HepG2 (cell line): ENCODE data around the gene SLC13A3. TPM values are rescaled to one million over a fixed set of nuclear protein-coding genes. Genes with fewer than 3 reads are reported as not detected.

Experiments used
- ARID5B ChIP-seq: IDR thresholded peaks from 2 replicates; pipeline ENCODE4 v1.4.0; 2020; ENCODE audit warnings: mild to moderate bottlenecking, missing genetic modification reagents
- BCLAF1 ChIP-seq: fragments of 450-650 bp; IDR thresholded peaks from 2 replicates; pipeline ENCODE4 v1.6.1; 2017; ENCODE audit warnings: mild to moderate bottlenecking
- FOXA3 ChIP-seq: IDR thresholded peaks from 2 replicates; pipeline ENCODE4 v1.6.1; 2016; ENCODE audit warnings: missing genetic modification reagents, missing compliant biosample characterization
- FOXC1 ChIP-seq: sonication (generic); formaldehyde crosslinking; IDR thresholded peaks from 2 replicates; pipeline ENCODE4 v1.8.0; 2022; ENCODE audit warnings: mild to moderate bottlenecking, missing genetic modification reagents, borderline replicate concordance
- HMG20B ChIP-seq: conservative IDR thresholded peaks from 2 replicates; pipeline ENCODE4 v1.6.1; 2016; ENCODE audit warnings: missing genetic modification reagents, missing compliant biosample characterization
- NR3C1 ChIP-seq: sonication (generic); formaldehyde crosslinking; IDR thresholded peaks from 2 replicates; pipeline ENCODE4 v1.4.0; 2020; ENCODE audit warnings: missing genetic modification reagents
- PHF20 ChIP-seq: sonication (generic); formaldehyde crosslinking; IDR thresholded peaks from 2 replicates; pipeline ENCODE4 v1.5.0; 2020; ENCODE audit warnings: mild to moderate bottlenecking, missing genetic modification reagents
- PRPF4 ChIP-seq: fragments of 200-400 bp; formaldehyde crosslinking; IDR thresholded peaks from 2 replicates; pipeline ENCODE4 v1.6.1; 2016; ENCODE audit warnings: low read length, low read depth; ENCODE audit not compliant: poor library complexity, severe bottlenecking
- SP5 ChIP-seq: IDR thresholded peaks from 2 replicates; pipeline ENCODE4 v1.6.1; 2016; ENCODE audit warnings: low read depth, borderline replicate concordance
- YEATS2 ChIP-seq: sonication (generic); formaldehyde crosslinking; IDR thresholded peaks from 2 replicates; pipeline ENCODE4 v1.4.0; 2020; ENCODE audit warnings: missing genetic modification reagents, borderline replicate concordance
- ZBTB8A ChIP-seq: sonication (generic); formaldehyde crosslinking; IDR thresholded peaks from 2 replicates; pipeline ENCODE4 v1.4.0; 2020; ENCODE audit warnings: mild to moderate bottlenecking, low read depth, missing genetic modification reagents, borderline replicate concordance
- ZKSCAN1 ChIP-seq: fragments of 150-350 bp; IDR thresholded peaks from 2 replicates; pipeline ENCODE4 v1.6.1; 2014; ENCODE audit warnings: low read length
- ZNF552 ChIP-seq: sonication (generic); formaldehyde crosslinking; IDR thresholded peaks from 2 replicates; pipeline ENCODE4 v1.9.0; 2022; ENCODE audit warnings: missing genetic modification reagents, mild to moderate bottlenecking, borderline replicate concordance
- ZNF563 ChIP-seq: sonication (generic); formaldehyde crosslinking; IDR thresholded peaks from 2 replicates; pipeline ENCODE4 v1.8.0; 2022; ENCODE audit warnings: mild to moderate bottlenecking, moderate library complexity, missing genetic modification reagents
- ZNF639 ChIP-seq: conservative IDR thresholded peaks from 2 replicates; pipeline ENCODE4 v1.6.1; 2018; ENCODE audit warnings: missing genetic modification reagents
- ZNF780A ChIP-seq: sonication (generic); formaldehyde crosslinking; IDR thresholded peaks from 2 replicates; pipeline ENCODE4 v1.8.0; 2022; ENCODE audit warnings: mild to moderate bottlenecking, missing genetic modification reagents, moderate library complexity
- ZNF784 ChIP-seq: sonication (generic); formaldehyde crosslinking; IDR thresholded peaks from 2 replicates; pipeline ENCODE4 v1.5.1; 2020; ENCODE audit warnings: missing genetic modification reagents, mild to moderate bottlenecking, borderline replicate concordance
- ZNF839 ChIP-seq: sonication (generic); formaldehyde crosslinking; IDR thresholded peaks from 2 replicates; pipeline ENCODE4 v1.4.0; 2020; ENCODE audit warnings: missing genetic modification reagents, mild to moderate bottlenecking, borderline replicate concordance
- ZSCAN29 ChIP-seq: sonication (generic); formaldehyde crosslinking; conservative IDR thresholded peaks from 2 replicates; pipeline ENCODE4 v1.4.0; 2020; ENCODE audit warnings: mild to moderate bottlenecking, missing genetic modification reagents
- polyA plus RNA-seq, 8 experiments: library from polyadenylated mRNA; depleted of rRNA in 3 of 8; stranded (reverse) in 7 of 8; unstranded in 1 of 8; fragments of >200 nt; fragmentation: Illumina TruSeq in 4 of 8; extraction: Trizol in 4 of 8; gene quantifications; 2 replicates each; pipeline versions ENCODE4 v1.2.1 to v1.2.3, GENCODE V29; 2011 to 2016; ENCODE audit warnings: low read depth in 4 of 8, missing spikeins in 1 of 8, mixed read lengths in 1 of 8; ENCODE audit not compliant: insufficient read depth in 1 of 8
- total RNA-seq, 5 experiments: library from RNA; depleted of rRNA; stranded (reverse); fragments of >200 nt; fragmentation: Illumina TruSeq; extraction: Trizol; gene quantifications; 2 replicates each; pipeline ENCODE4 v1.2.3, GENCODE V29; 2016; ENCODE audit warnings: low read depth in 1 of 5

SLC13A3 gene
- total and polyA plus RNA-seq, 2 of the 13 experiments (the other 11 are each of a cell fraction or from before 2014, with no cell fraction given), result 66.5 to 76.0 TPM

- no peak for TF ChIP-seq ZNF784 (CRISPR knock-in tag)
- TF ChIP-seq ZSCAN29 (CRISPR knock-in tag), result 0 out of 2 replicates have a peak, but pooled peaks have one; percentile 41
- TF ChIP-seq ZNF839 (CRISPR knock-in tag), result no peak
- TF ChIP-seq BCLAF1, result no peak
- TF ChIP-seq FOXA3 (CRISPR knock-in tag), result peak; percentile 84
- TF ChIP-seq ZBTB8A, result no peak
- TF ChIP-seq FOXC1 (CRISPR knock-in tag), result 0 out of 2 replicates have a peak, but pooled peaks have one; percentile 11
- no peak for TF ChIP-seq PRPF4
- TF ChIP-seq ZNF563, result no peak; the same call in 1 of the 2 replicates
- peak; percentile 95 for TF ChIP-seq ARID5B (CRISPR knock-in tag)
- TF ChIP-seq ZKSCAN1, result no peak
- TF ChIP-seq PHF20 (CRISPR knock-in tag), result no peak
- TF ChIP-seq ZNF780A (CRISPR knock-in tag), result no peak
- TF ChIP-seq NR3C1 (CRISPR knock-in tag), result no peak
- peak; percentile 78; the same call in 1 of the 2 replicates for TF ChIP-seq HMG20B (CRISPR knock-in tag)
- no peak; the same call in 1 of the 2 replicates for TF ChIP-seq ZNF639 (CRISPR knock-in tag)
- TF ChIP-seq ZNF552, result no peak
- peak; percentile 47 for TF ChIP-seq SP5
- peak; percentile 60; the same call in 1 of the 2 replicates for TF ChIP-seq YEATS2 (CRISPR knock-in tag)
Observed at GRCh38 chr20:46631212-46631869, 19.9 kb downstream of the SLC13A3 start (continued).
